ENCODE measurements around the gene METTL27.
"Not testable (repeated sequence)": the region's sequence is repeated elsewhere in the genome, so short reads cannot be mapped to it uniquely, and the experiment has no call there.

METTL27 gene

GRCh38 chr7:73799282-73800141 is 42.8 kb downstream of the METTL27 start:
- Mint-ChIP-seq H3K9me3 (no peaks in the 10 kb centered on the region), H3K4me3 (no peak overlapping the region), H3K36me3 (peaks cover 1% of the 10 kb centered on the region), H3K27me3 (peaks cover 5% of the 10 kb centered on the region), H3K4me1 (no peaks in the 10 kb centered on the region), H3K27ac (no peak overlapping the region)
- no peak for ATAC-seq (ENCODE audit: low read depth)
- DNase-seq (ENCODE audit: low spot score in 2 of 2), result no peak

GRCh38 chr7:73797176-73797575 is 45.1 kb downstream of the METTL27 start:
- H3K36me3 Mint-ChIP-seq; H3K4me3 Mint-ChIP-seq; H3K4me1 Mint-ChIP-seq; DNase-seq (ENCODE audit: low spot score in 2 of 2); H3K9me3 Mint-ChIP-seq; H3K27ac Mint-ChIP-seq; ATAC-seq (ENCODE audit: low read depth); H3K27me3 Mint-ChIP-seq: not testable (repeated sequence)

- not testable (repeated sequence) for ATAC-seq (ENCODE audit: low read depth); H3K9me3 Mint-ChIP-seq; DNase-seq (ENCODE audit: low spot score in 2 of 2); H3K4me1 Mint-ChIP-seq; H3K27ac Mint-ChIP-seq; H3K36me3 Mint-ChIP-seq; H3K4me3 Mint-ChIP-seq; H3K27me3 Mint-ChIP-seq
These were observed 45.7 kb downstream of the METTL27 start for GRCh38 chr7:73796656-73797055.

- not testable (repeated sequence) for H3K4me3 Mint-ChIP-seq; H3K4me1 Mint-ChIP-seq; ATAC-seq (ENCODE audit: low read depth); H3K27me3 Mint-ChIP-seq; H3K36me3 Mint-ChIP-seq; H3K27ac Mint-ChIP-seq; H3K9me3 Mint-ChIP-seq; DNase-seq (ENCODE audit: low spot score in 2 of 2)
These were observed 47.1 kb downstream of the METTL27 start for GRCh38 chr7:73795188-73795587.

- ATAC-seq (ENCODE audit: low read depth); H3K9me3 Mint-ChIP-seq; H3K4me3 Mint-ChIP-seq; DNase-seq (ENCODE audit: low spot score in 2 of 2); H3K4me1 Mint-ChIP-seq; H3K36me3 Mint-ChIP-seq; H3K27ac Mint-ChIP-seq; H3K27me3 Mint-ChIP-seq: not testable (repeated sequence)
These were observed 51.1 kb downstream of the METTL27 start for GRCh38 chr7:73791170-73791690.

GRCh38 chr7:73789051-73789450 is 53.3 kb downstream of the METTL27 start:
- peaks cover 2% of the 10 kb centered on the region for H3K27me3 Mint-ChIP-seq
- ATAC-seq (ENCODE audit: low read depth) (no peak), DNase-seq (ENCODE audit: low spot score in 2 of 2) (no peak)
- no peaks in the 10 kb centered on the region for H3K36me3 Mint-ChIP-seq
- H3K4me1 Mint-ChIP-seq, result no peaks in the 10 kb centered on the region
- H3K9me3 Mint-ChIP-seq, result no peaks in the 10 kb centered on the region
- H3K4me3 Mint-ChIP-seq, result no peak overlapping the region
- H3K27ac Mint-ChIP-seq, result no peak overlapping the region

- not testable (repeated sequence) for H3K27me3 Mint-ChIP-seq; H3K27ac Mint-ChIP-seq; H3K9me3 Mint-ChIP-seq; H3K4me1 Mint-ChIP-seq; H3K4me3 Mint-ChIP-seq; DNase-seq (ENCODE audit: low spot score in 2 of 2); ATAC-seq (ENCODE audit: low read depth); H3K36me3 Mint-ChIP-seq
These were observed 54.6 kb downstream of the METTL27 start for GRCh38 chr7:73787786-73788048.

- Mint-ChIP-seq H3K36me3 (peaks cover 2% of the 10 kb centered on the region), H3K27me3 (no peaks in the 10 kb centered on the region), H3K9me3 (peaks cover 2% of the 10 kb centered on the region), H3K27ac (no peak overlapping the region), H3K4me3 (no peak overlapping the region), H3K4me1 (no peaks in the 10 kb centered on the region)
- no peak for ATAC-seq (ENCODE audit: low read depth)
- no peak for DNase-seq (ENCODE audit: low spot score in 2 of 2)
These were observed 55.7 kb downstream of the METTL27 start for GRCh38 chr7:73786588-73786987.

Data from memory B cell (primary cell).